NCI-H748 (cell line): ENCODE data around the gene CGAS.
"Not testable (repeated sequence)": the region's sequence is repeated elsewhere in the genome, so short reads cannot be mapped to it uniquely, and the experiment has no call there.

Experiments
- DNase-seq: peaks from one replicate; lab custom pipeline; 2025; ENCODE audit not compliant: unreplicated experiment; lab: John Stamatoyannopoulos, UW

CGAS gene

GRCh38 chr6:73452107-73452461 is at the start of gene CGAS:
Gene CGAS (minus strand): TSS chr6:73452297. CDS start chr6:73452181, 116 bp downstream.
- DNase-seq: no peak

GRCh38 chr6:73497915-73498314 is 45.8 kb upstream of the CGAS start:
- no peak for DNase-seq

DNA sequence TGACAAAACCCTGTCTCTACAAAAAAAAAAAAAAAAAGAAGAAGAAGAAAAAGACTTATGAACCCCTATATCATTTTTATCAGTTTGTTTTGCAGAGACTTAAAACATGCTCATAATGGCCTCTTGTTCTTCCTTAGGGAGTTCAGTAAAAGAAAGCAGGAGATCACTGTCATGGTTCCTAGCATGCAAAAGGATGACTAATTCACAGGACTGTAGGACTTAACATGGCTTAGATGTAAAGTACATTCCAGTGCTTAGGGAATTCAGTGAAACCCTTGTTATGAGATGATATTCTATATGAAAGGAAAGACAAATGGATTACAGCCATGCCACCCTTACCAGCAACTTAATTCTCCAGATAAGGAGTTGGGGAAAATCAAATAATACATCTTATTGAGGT is 39.3 kb upstream of the CGAS start:
- no peak for DNase-seq

GRCh38 chr6:73487473-73487872 is 35.4 kb upstream of the CGAS start:
- no peak for DNase-seq

GRCh38 chr6:73484438-73484837 is 32.3 kb upstream of the CGAS start:
- DNase-seq: no peak

DNA sequence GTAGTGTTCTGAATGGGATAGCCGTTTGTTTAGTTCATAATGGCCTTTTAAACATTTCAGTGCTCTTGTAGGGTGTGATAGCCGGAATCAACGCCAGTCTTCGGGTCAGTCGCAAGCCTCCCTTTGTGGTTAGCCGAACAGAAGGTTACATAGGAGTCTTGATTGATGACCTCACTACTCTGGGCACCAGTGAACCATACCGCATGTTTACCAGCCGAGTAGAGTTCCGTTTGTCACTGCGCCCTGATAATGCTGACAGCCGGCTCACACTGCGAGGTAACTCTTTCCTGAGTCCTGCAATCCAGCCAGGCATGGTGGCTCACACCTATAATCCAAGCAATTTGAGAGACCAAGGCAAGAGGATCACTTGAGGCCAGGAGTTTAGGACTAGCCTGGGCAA is 29.9 kb upstream of the CGAS start:
- DNase-seq: no peak

- no peak for DNase-seq
These were observed 25.3 kb upstream of the CGAS start for GRCh38 chr6:73477407-73477806.

DNA sequence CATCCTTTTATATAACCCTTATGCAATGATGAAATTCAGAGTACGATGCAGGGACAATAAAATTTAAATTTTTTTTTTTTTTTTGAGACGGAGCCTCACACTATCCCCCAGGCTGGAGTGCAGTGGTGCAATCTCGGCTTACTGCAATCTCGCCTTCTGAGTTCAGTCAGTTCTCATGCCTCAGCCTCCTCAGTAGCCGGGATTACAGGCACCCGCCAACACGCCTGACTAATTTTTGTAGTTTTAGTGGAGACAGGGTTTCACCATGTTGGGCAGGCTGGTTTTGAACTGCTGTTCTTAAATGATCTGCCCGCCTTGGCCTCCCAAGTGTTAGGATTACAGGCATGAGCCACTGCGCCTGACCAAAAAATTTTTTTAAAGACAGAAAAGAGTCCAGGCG is 24.6 kb upstream of the CGAS start:
- DNase-seq: no peak

DNA sequence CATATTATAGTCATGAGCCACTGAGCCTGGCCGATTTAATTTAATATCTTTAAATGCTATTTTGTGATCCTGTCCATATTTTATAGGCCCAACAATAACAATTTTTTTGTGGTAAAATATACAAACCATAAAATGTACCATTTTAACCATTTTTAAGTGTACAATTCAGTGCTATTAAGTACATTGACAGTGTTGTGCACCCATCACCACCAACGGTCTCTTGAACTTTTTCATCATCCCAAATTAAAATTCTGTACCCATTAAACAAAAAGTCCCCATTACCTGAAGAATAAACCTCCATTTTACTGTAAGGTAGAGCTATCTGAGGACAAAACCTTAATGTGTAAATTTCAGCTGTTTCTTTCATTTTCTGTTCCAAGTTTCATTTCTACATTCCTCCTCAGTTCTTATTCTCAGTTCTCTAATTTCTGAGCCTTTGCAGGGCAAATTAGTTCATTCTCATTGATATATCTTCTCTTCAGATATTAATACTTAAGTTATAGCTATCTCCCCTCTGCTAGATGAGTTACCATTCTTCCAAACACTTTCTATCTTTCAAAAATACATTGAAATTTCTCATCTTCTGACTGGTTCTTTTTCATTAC is 19.7 kb upstream of the CGAS start:
- DNase-seq: no peak

DNA sequence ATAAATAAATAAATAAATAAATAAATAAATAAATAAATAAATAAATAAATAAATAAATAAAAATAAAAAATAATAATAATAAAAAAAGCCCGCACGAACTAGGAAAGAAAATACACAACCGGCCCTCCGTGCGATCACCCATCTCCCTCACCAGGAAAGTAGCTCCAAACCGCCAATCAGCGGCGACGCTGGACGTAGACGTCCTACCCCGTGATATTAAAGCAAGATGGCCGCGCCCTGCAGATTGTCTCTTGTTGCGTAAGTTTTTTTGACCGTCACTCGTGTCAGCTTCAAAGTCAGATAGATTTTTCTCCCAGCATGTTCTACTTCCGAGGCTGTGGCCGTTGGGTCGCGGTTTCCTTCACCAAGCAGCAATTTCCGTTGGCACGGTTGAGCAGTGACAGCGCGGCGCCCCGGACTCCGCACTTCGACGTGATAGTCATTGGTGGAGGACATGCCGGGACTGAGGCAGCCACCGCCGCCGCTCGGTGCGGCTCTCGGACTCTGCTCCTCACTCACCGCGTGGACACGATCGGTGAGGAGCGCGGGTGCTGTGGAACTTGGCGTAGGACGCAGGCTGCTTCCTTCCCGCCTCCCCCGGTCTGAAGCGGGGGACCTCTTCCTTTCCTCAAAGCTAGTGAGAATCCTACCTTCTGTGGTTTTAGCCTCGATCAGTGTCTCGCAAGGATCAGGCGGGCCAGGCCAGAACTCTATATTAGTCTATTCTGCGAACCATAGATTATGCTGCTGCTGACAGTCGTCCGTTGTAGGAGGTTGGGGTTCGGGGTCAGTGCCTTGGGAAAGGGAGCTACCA is 9.6 kb upstream of the CGAS start, which contains the start of gene MTO1:
Gene MTO1 (plus strand): TSS at position 201 of the 814 bp plus-strand sequence. CDS start 118 bp downstream, at position 319.
- peak; percentile 92 for DNase-seq

DNA sequence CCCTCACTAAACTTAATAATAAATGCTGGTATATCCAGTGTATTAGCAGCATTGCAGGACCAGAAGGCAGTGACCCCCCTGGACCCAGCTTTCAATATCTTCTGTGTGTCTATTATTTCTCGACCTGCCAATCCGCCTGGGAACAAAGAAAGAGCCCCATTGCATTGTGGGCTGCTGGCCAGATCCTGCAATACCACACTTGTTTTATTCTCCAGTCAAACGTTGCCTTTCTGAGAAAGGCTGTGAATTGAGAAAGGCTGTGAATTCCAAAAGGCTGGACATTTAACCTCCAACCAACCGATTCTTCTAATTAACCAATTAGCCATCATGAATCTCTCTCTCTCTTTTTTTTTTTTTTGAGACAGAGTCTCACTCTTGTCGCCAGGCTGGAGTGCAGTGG is 8.0 kb upstream of the CGAS start:
- no peak for DNase-seq

DNA sequence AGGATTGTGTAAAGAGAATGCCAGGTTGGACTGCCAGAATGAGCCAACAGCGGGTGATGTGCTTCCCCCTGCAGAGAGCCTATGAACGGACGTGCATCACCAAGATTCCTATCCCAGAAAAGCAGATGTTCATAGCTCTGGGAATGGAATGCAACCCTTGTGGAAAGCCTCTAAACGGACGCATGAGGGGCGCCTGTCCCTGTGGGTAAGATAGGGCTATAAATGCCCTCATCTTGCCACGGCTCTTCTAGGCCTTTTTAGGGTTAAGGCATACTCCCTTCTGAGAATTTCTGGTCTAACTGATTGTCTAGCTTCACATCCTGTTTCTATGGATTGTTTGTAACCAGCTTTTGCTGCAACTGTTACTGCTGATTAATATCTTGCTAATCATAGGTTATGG is 7.4 kb upstream of the CGAS start:
- DNase-seq: not testable (repeated sequence)

DNA sequence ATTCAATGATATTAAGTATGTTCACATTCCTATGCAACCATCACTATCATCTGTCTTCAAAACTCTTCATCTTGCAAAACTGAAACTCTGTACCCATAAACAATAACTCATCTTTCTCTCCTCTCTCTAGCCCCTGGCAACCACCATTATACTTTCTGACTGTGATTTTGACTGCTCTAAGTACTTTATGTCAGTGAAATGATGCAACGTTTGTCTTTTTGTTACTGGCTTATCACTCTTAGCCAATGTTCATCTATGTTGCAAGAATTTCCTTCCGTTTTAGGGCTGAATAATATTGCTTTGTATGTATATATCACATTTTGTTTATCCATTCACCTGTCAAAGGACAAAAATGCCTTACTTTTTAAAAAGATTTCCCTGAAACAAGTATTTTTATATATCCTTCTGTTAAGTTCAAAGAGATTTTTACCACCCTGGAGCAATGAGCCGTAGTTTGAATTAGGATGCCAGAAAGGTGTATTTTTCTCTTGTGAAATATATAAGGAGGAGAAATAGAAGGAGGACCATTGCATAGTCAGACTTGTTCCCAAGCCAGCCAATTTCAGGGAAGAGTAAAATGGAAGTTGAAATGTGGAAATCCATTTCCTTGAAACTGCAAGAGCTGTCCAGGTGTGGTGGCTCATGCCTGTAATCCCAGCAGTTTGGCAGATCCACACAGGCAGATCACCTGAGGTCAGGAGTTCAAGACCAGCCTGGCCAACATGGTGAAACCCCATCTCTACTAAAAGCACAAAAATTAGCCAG is 4.0 kb upstream of the CGAS start:
- DNase-seq: no peak

DNA sequence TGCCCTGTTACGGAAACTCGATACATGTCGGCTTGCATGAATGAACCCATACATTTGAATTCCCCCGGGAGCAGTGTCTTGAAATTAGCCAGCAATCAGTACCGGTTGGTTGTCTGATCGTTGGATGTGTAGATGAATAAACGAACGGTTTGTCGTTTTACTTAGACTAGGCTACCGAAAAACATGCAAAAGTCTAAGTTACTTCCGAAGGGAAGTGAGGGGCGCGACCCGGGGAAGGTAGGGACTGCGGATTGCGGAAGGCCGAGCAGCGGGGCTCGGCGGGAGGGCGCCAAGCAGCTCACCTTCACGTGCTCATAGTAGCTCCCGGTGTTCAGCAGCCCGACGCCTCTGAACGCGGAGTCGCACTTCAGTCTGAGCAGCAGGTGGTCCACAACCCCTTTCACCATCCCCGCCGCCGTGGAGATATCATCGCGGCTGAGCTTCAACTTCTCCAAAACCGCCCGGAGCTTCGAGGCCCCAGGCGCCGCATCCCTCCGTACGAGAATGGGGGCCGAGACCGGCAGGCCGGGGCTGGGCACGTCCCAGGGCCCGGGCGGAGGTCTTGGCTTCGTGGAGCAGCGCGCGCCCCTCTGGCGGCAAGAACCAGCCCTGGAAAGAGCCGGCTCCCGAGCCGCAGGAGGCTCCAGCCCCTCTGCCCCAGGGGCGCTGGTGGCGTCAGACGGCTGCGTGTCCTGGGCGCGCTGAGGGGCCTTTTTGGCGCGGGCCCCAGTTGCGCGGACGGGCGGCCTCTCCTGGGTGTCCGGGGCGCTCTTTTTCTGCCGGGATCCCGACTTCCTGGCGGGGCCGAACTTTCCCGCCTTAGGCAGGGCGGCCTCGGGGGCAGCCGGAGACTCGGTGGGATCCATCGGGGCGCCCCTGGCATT is 632 bp downstream of the CGAS start:
- DNase-seq: peak; percentile 63

DNA sequence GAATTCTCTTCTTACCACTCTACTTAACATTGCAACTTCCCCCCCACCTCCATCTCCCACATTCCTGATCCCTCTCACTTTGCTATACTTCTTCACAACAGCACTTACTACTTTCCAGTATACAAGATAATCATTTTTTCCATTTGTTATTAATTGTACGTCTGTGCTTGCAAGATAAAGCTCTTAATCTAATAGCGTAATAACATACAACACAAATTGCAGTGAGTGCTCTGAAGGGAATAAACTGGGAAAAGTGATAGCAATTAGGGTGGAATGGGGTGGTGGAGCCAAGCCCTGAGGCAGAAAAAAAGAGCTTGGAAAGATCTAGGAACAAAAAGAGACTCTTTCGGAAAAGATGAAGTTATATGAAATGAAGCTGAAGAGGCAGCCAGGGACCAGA is 8.5 kb downstream of the CGAS start:
- no peak for DNase-seq

DNA sequence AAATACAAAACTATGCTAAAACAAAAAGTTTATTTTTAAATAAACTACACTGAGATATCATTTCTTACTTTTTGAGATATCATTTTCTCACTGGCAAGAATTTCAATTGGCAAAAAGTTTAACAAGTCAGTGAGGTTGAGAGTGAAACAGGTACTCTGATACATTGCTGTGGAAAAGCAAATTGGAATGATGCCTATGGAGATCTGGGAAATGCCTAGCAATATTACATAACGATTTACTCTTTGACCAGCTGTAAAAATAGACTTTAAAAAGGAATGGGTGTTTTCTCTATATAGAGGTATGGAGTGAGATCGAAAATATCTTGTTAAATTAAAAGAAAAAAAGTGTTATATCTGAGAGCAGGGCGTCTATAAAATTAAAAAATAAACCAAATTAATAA is 16.9 kb downstream of the CGAS start:
- no peak for DNase-seq

- no peak for DNase-seq
These were observed 30.6 kb downstream of the CGAS start for GRCh38 chr6:73421534-73421933.

DNA sequence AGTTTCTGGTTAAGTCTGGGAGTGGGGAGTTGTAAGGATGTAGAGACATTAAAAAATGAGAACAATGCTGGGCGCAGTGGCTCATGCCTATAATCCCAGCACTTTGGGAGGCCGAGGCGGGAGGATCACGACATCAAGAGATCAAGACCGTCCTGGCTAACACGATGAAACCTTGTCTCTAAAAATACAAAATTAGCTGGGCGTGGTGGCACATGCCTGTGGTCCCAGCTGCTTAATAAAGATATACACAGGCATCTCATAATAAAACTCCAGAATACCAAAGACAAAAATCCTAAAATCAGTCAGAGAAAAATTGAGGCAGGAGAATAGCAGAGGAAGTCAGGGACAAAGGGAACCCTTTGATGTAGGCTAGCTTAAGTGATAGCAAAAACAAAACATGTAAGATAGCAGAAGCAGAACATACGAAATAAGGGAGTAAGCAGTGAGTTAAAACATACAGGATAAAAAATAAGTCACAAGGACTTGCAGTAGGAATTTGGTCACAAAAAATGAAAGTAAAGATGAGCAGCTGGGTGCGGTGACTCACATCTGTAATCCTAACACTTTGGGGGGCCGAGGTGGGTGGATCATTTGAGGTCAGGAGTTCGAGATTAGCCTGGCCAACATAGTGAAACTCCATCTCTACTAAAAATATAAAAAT is 33.9 kb downstream of the CGAS start:
- no peak for DNase-seq

DNA sequence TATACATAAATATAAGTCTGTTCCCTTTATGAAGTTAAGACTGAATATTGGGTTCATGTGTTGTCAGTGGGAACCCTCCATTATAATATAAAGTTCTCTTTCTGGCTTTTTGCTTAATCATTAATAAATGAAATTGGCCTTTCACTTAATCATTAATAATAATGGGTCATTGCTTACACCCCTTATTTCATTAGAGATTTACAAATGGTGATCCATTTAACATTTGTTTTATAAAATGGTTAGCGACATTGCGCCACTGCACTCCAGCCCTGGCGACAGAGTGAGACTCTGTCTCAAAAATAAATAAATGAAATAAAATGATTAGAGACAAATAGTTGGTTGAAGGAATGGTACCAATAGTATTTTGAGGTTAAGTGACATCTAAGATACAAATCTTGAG is 39.0 kb downstream of the CGAS start:
- DNase-seq: no peak

DNA sequence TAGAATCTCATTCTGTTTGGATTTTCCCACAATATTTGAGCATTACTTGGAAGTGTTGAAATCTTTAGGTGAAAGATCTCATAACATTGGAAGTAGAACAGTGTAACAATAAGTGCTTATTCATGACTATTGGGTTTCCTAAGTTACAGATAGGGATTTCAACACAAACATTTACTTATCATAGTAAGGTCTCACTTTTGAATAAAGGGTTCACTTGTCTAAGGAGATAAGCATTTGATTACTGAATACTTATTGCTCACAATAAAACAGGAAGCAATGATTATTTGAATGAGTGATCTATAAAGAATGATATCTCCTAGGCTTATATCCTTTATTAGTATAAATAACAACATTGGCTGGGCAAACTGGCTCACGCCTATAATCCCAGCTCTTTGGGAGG is 42.7 kb downstream of the CGAS start:
- DNase-seq: no peak
